ENCODE results near the gene CX3CL1.
"Not testable (repeated sequence)": the region's sequence is repeated elsewhere in the genome, so short reads cannot be mapped to it uniquely, and the experiment has no call there.

The CX3CL1 gene

GRCh38 chr16:57383276-57384247 is 11.3 kb downstream of the CX3CL1 start:
- ATAC-seq: no peak

GRCh38 chr16:57384248-57385070 is 12.2 kb downstream of the CX3CL1 start:
- no peak for ATAC-seq

- no peak for ATAC-seq
Observed at GRCh38 chr16:57385083-57385482, 12.8 kb downstream of the CX3CL1 start.

- ATAC-seq: no peak
Observed at GRCh38 chr16:57386381-57386951, 14.2 kb downstream of the CX3CL1 start.

GRCh38 chr16:57387598-57388354 is 15.5 kb downstream of the CX3CL1 start:
- ATAC-seq: peak in 1 of 2 donors; percentile 53

- ATAC-seq: peak; percentile 41 to 68
Observed at GRCh38 chr16:57388359-57389086, 16.2 kb downstream of the CX3CL1 start.

GRCh38 chr16:57389087-57389468 is 16.8 kb downstream of the CX3CL1 start:
- no peak for ATAC-seq

- ATAC-seq: no peak
Observed at GRCh38 chr16:57390636-57391295, 18.5 kb downstream of the CX3CL1 start.

- no peak for ATAC-seq
Observed at GRCh38 chr16:57391300-57391699, 19.0 kb downstream of the CX3CL1 start.

- no peak for ATAC-seq
Observed at GRCh38 chr16:57391708-57392107, 19.4 kb downstream of the CX3CL1 start.

- no peak for ATAC-seq
Observed at GRCh38 chr16:57392694-57393093, 20.4 kb downstream of the CX3CL1 start.

- no peak for ATAC-seq
Observed at GRCh38 chr16:57394444-57394843, 22.2 kb downstream of the CX3CL1 start.

- ATAC-seq: no peak
Observed at GRCh38 chr16:57395026-57395425, 22.7 kb downstream of the CX3CL1 start.

- no peak for ATAC-seq
Observed at GRCh38 chr16:57396786-57397185, 24.5 kb downstream of the CX3CL1 start.

GRCh38 chr16:57397493-57397892 is 25.2 kb downstream of the CX3CL1 start:
- ATAC-seq: not testable (repeated sequence)

GRCh38 chr16:57401943-57402640 is 29.8 kb downstream of the CX3CL1 start:
- ATAC-seq: no peak

GRCh38 chr16:57403965-57404817 is 31.9 kb downstream of the CX3CL1 start, which contains the start of gene CCL17:
TSS of gene CCL17 (plus strand) at chr16:57404767. CDS start at chr16:57413933, 9,166 bp downstream.
- ATAC-seq: no peak

- no peak for ATAC-seq
Observed at GRCh38 chr16:57405097-57405496, 32.8 kb downstream of the CX3CL1 start.

- no peak for ATAC-seq
Observed at GRCh38 chr16:57406881-57407280, 34.6 kb downstream of the CX3CL1 start.

All from activated CD4-positive, CD25-positive, alpha-beta regulatory T cell treated with anti-CD3 and anti-CD28 coated beads, Interleukin-2, amount 50 U/mL, for 24 hours (primary cell).